ENCODE results near the gene TBC1D12. TPM values are rescaled to one million over a fixed set of nuclear protein-coding genes. Genes with fewer than 3 reads are reported as not detected.

The TBC1D12 gene
- total RNA-seq, 2 experiments from 2014 or later = 0.27 to 0.42 TPM

GRCh38 chr10:94483970-94484369, 81.6 kb downstream of the TBC1D12 start:
- DNase-seq = no peak
- POLR2A ChIA-PET = no interaction called here

GRCh38 chr10:94485094-94485493, 82.8 kb downstream of the TBC1D12 start:
- H3K36me3 ChIP-seq (ENCODE audit: insufficient read depth, low read length) = no peaks in the 10 kb centered on the region
- ATAC-seq (ENCODE audit: poor library complexity) = no peak
- no peak for TF ChIP-seq CTCF (IDR thresholded peaks at IDR 0.05)
- DNase-seq = no peak
- CTCF ChIA-PET = no interaction called here
- POLR2A ChIA-PET = no interaction called here
- Mint-ChIP-seq H3K36me3 (ENCODE audit: low read depth) (no peaks in the 10 kb centered on the region), H3K27ac (no peak overlapping the region), H3K9me3 (peaks cover 10% of the 10 kb centered on the region), H3K4me1 (ENCODE audit: low read depth) (no peaks in the 10 kb centered on the region), H3K27me3 (peaks cover 18% of the 10 kb centered on the region), H3K4me3 (no peak overlapping the region)
- no peak overlapping the region for H3K4me3 ChIP-seq (ENCODE audit: low read length)
- no peaks in the 10 kb centered on the region for H3K4me1 ChIP-seq (ENCODE audit: insufficient read depth, low read length)
- H3K27ac ChIP-seq (ENCODE audit: low read depth in 1 of 2, low read length in 2 of 2) = no peak overlapping the region
- peaks cover 0 to 4% of the 10 kb centered on the region in 2 experiments for H3K27me3 ChIP-seq (ENCODE audit: control insufficient read depth in 1 of 2, insufficient read depth in 2 of 2, low read length in 2 of 2)
- intact Hi-C loops (cut with DNase I, micrococcal nuclease) = no loop called here
- peaks cover 0 to 7% of the 10 kb centered on the region in 2 experiments for H3K9me3 ChIP-seq (ENCODE audit: control insufficient read depth in 1 of 2, insufficient read depth in 1 of 2, low read length in 2 of 2)

More at GRCh38 chr10:94483970-94484369, 81.6 kb downstream of the TBC1D12 start:
- peaks cover 10% of the 10 kb centered on the region for H3K9me3 Mint-ChIP-seq
- no peak overlapping the region for H3K27ac Mint-ChIP-seq
- Histone ChIP-seq H3K4me1 (ENCODE audit: insufficient read depth, low read length) (no peaks in the 10 kb centered on the region), H3K27me3 (ENCODE audit: control insufficient read depth in 1 of 2, insufficient read depth in 2 of 2, low read length in 2 of 2) (no peaks in the 10 kb centered on the region), H3K36me3 (ENCODE audit: insufficient read depth, low read length) (no peaks in the 10 kb centered on the region), H3K9me3 (ENCODE audit: control insufficient read depth in 1 of 2, insufficient read depth in 1 of 2, low read length in 2 of 2) (peaks cover 0 to 7% of the 10 kb centered on the region in 2 experiments), H3K27ac (ENCODE audit: low read depth in 1 of 2, low read length in 2 of 2) (no peak overlapping the region), H3K4me3 (ENCODE audit: low read length) (no peak overlapping the region)
- no peak for TF ChIP-seq CTCF (IDR thresholded peaks at IDR 0.05)
- no peaks in the 10 kb centered on the region for H3K4me1 Mint-ChIP-seq (ENCODE audit: low read depth)
- no peak for ATAC-seq (ENCODE audit: poor library complexity)
- intact Hi-C loops (cut with DNase I, micrococcal nuclease) = no loop called here
- no peaks in the 10 kb centered on the region for H3K36me3 Mint-ChIP-seq (ENCODE audit: low read depth)
- CTCF ChIA-PET = no interaction called here
- peaks cover 18% of the 10 kb centered on the region for H3K27me3 Mint-ChIP-seq
- no peak overlapping the region for H3K4me3 Mint-ChIP-seq

GRCh38 chr10:94487575-94487974, 85.2 kb downstream of the TBC1D12 start:
- Histone ChIP-seq H3K27ac (ENCODE audit: low read depth in 1 of 2, low read length in 2 of 2) (no peak overlapping the region), H3K36me3 (ENCODE audit: insufficient read depth, low read length) (no peaks in the 10 kb centered on the region), H3K4me1 (ENCODE audit: insufficient read depth, low read length) (no peaks in the 10 kb centered on the region), H3K4me3 (ENCODE audit: low read length) (no peak overlapping the region), H3K27me3 (ENCODE audit: control insufficient read depth in 1 of 2, insufficient read depth in 2 of 2, low read length in 2 of 2) (peaks cover 4 to 7% of the 10 kb centered on the region in 2 experiments), H3K9me3 (ENCODE audit: control insufficient read depth in 1 of 2, insufficient read depth in 1 of 2, low read length in 2 of 2) (peaks cover 0 to 5% of the 10 kb centered on the region in 2 experiments)
- no peak for TF ChIP-seq CTCF (IDR thresholded peaks at IDR 0.05)
- Mint-ChIP-seq H3K36me3 (ENCODE audit: low read depth) (no peaks in the 10 kb centered on the region), H3K4me1 (ENCODE audit: low read depth) (no peaks in the 10 kb centered on the region), H3K9me3 (peaks cover 10% of the 10 kb centered on the region), H3K4me3 (no peak overlapping the region), H3K27me3 (peaks cover 20% of the 10 kb centered on the region), H3K27ac (no peak overlapping the region)
- CTCF ChIA-PET = no interaction called here
- ATAC-seq (ENCODE audit: poor library complexity) (no peak), DNase-seq (no peak)
- intact Hi-C loops (cut with DNase I, micrococcal nuclease) = no loop called here
- POLR2A ChIA-PET = no interaction called here

All from CD4-positive, alpha-beta T cell (primary cell).